Islet of Langerhans (tissue), 1 donor: Measurements from ENCODE around the gene HPS5.

Experiments
- FAIRE-seq: peaks from one replicate; lab custom pipeline; 2011; peaks lifted over from hg19 to GRCh38; lab: Jason Lieb, UNC

Gene HPS5

GRCh38 chr11:18235394-18236334 is 86.3 kb downstream of the HPS5 start:
- no peak for FAIRE-seq

DNA sequence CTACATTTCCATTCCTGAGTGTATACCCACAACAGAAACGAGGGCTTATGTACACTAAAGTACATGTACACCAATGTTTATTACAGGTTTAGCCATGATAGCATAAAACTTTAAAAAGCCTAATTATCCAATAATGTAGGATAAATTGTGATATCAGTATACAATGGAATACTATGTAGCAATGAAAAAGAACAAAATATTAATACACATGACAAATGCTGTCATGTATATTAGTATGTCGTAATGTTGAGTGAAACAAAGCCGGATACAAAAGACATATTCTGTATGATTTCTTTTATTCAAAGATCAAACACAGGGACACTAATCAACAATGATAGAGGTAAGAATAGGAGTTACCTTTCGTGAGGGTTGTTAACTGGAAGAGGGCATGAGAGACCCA is 88.0 kb downstream of the HPS5 start:
- no peak for FAIRE-seq

GRCh38 chr11:18230859-18231258 is 91.1 kb downstream of the HPS5 start:
- no peak for FAIRE-seq

- no peak for FAIRE-seq
Observed at GRCh38 chr11:18229501-18229900, 92.4 kb downstream of the HPS5 start.
